Prostate gland (tissue), 2 donors: ENCODE results near the gene FSIP1. TPM values are rescaled to one million over a fixed set of nuclear protein-coding genes. Genes with fewer than 3 reads are reported as not detected.

ENCODE experiments used
- DNase-seq: peaks from one replicate; pipeline ENCODE4 v3.0.0-alpha.2; 2019; ENCODE audit warnings: low spot score
- H3K27ac ChIP-seq, 2 donors: fragments of 200-600 bp; sonication (generic); 2 replicates each; pipeline ENCODE4 v1.5.1; 2017 to 2019
- H3K27me3 ChIP-seq: fragments of 200-600 bp; sonication (generic); replicated peaks from 2 replicates; pipeline ENCODE4 v1.5.1; 2019; ENCODE audit not compliant: insufficient read depth
- H3K36me3 ChIP-seq, 2 donors: fragments of 200-600 bp; sonication (generic); 1 replicate in 1 of 2; 2 replicates in 1 of 2; pipeline versions ENCODE4 v1.5.1 to v1.8.1; 2017 to 2019
- H3K4me1 ChIP-seq: fragments of 200-600 bp; sonication (generic); replicated peaks from 2 replicates; pipeline ENCODE4 v1.5.1; 2019
- H3K4me3 ChIP-seq, 2 donors: fragments of 200-600 bp; sonication (generic); 2 replicates each; pipeline ENCODE4 v1.5.1; 2017 to 2019
- H3K9me3 ChIP-seq: fragments of 200-600 bp; sonication (generic); 2 replicates; pipeline ENCODE4 v1.5.1; 2017
- CTCF ChIP-seq, 4 experiments: fragments of 200-600 bp in 2 of 4; fragments of 450-650 bp in 2 of 4; sonication (generic) in 2 of 4; IDR thresholded peaks; 1 replicate in 3 of 4; 2 replicates in 1 of 4; pipeline ENCODE4 v1.5.1; 2016 to 2019; ENCODE audit warnings: antibody characterized with exemption in 4 of 4, mild to moderate bottlenecking in 2 of 4, moderate library complexity in 2 of 4
- POLR2A ChIP-seq: fragments of 450-650 bp; IDR thresholded peaks from one replicate; pipeline ENCODE4 v1.6.1; 2016; ENCODE audit warnings: antibody characterized with exemption, mild to moderate bottlenecking
- POLR2AphosphoS5 ChIP-seq: sonication (generic); formaldehyde crosslinking; IDR thresholded peaks from one replicate; pipeline ENCODE4 v1.6.1; 2017; ENCODE audit warnings: antibody characterized with exemption
- WGBS: methylation state at CpG from one replicate; pipeline ENCODE4 v1.1.5; 2018; 5-methylcytosine and 5-hydroxymethylcytosine counted together
- intact Hi-C: fragments of 100-400 bp; cut with DNase I; formaldehyde crosslinking; loops from one replicate; pipeline ENCODE4 v1.14.2; 2022
- total RNA-seq, 2 donors: library from RNA; depleted of rRNA; stranded (reverse); fragments of >200 nt; gene quantifications; one replicate each; pipeline ENCODE4 v1.1.0, GENCODE V29; 2016

Gene FSIP1
- total RNA-seq, 2 donors from 2014 or later, result 1.6 to 2.3 TPM

- 70% methylated on average over 6 of the region's 6 CpGs for whole genome bisulfite sequencing
- intact Hi-C loops, result loop anchor here (5.0 kb wide), 1 partner anchor 73 kb away; no protein-coding TSS in a partner anchor
- no peaks in the 10 kb centered on the region for H3K9me3 ChIP-seq
These were observed 16.9 kb upstream of the FSIP1 start for GRCh38 chr15:39799552-39800011.

GRCh38 chr15:39798382-39798781, 15.7 kb upstream of the FSIP1 start:
- H3K9me3 ChIP-seq, result no peaks in the 10 kb centered on the region
- no peak overlapping the region for H3K27ac ChIP-seq
- H3K36me3 ChIP-seq, result no peaks in the 10 kb centered on the region
- DNase-seq, result no peak
- intact Hi-C loops, result no loop called here
- no peak overlapping the region for H3K4me3 ChIP-seq
- no peak for TF ChIP-seq POLR2AphosphoS5
- no peak for TF ChIP-seq CTCF (IDR thresholded peaks at IDR 0.05)
- TF ChIP-seq POLR2A, result no peak
- no peaks in the 10 kb centered on the region for H3K4me1 ChIP-seq
- no peaks in the 10 kb centered on the region for H3K27me3 ChIP-seq
- 95% methylated on average over 6 of the region's 6 CpGs for WGBS

More at GRCh38 chr15:39799552-39800011, 16.9 kb upstream of the FSIP1 start:
- no peak for TF ChIP-seq CTCF (IDR thresholded peaks at IDR 0.05)
- no peak for TF ChIP-seq POLR2AphosphoS5
- TF ChIP-seq POLR2A, result no peak
- DNase-seq, result no peak
- H3K4me1 ChIP-seq, result no peaks in the 10 kb centered on the region
- H3K36me3 ChIP-seq, result no peaks in the 10 kb centered on the region
- no peak overlapping the region for H3K4me3 ChIP-seq
- H3K27me3 ChIP-seq, result no peaks in the 10 kb centered on the region
- no peak overlapping the region for H3K27ac ChIP-seq

- intact Hi-C loops, result no loop called here
- Histone ChIP-seq H3K27ac (no peak overlapping the region), H3K9me3 (no peaks in the 10 kb centered on the region), H3K36me3 (no peaks in the 10 kb centered on the region), H3K4me1 (no peaks in the 10 kb centered on the region), H3K27me3 (no peaks in the 10 kb centered on the region), H3K4me3 (no peak overlapping the region)
- 88% methylated on average over 6 of the region's 6 CpGs for WGBS
- DNase-seq, result no peak
- no peak for TF ChIP-seq POLR2AphosphoS5
- TF ChIP-seq POLR2A, result no peak
- TF ChIP-seq CTCF (IDR thresholded peaks at IDR 0.05), result no peak
These were observed 14.8 kb upstream of the FSIP1 start for GRCh38 chr15:39797407-39797806.

GRCh38 chr15:39796601-39797000, 14.0 kb upstream of the FSIP1 start:
- no peak for TF ChIP-seq CTCF (IDR thresholded peaks at IDR 0.05)
- TF ChIP-seq POLR2A, result no peak
- no peak for TF ChIP-seq POLR2AphosphoS5
- Histone ChIP-seq H3K4me1 (no peaks in the 10 kb centered on the region), H3K27me3 (no peaks in the 10 kb centered on the region), H3K27ac (no peak overlapping the region), H3K36me3 (no peaks in the 10 kb centered on the region), H3K4me3 (no peak overlapping the region), H3K9me3 (no peaks in the 10 kb centered on the region)
- 87% methylated on average over 5 of the region's 5 CpGs for WGBS
- intact Hi-C loops, result no loop called here
- no peak for DNase-seq

- no peaks in the 10 kb centered on the region for H3K36me3 ChIP-seq
- H3K9me3 ChIP-seq, result no peaks in the 10 kb centered on the region
- H3K4me1 ChIP-seq, result no peaks in the 10 kb centered on the region
- WGBS, result 42% methylated on average over 3 of the region's 3 CpGs
- no peak overlapping the region for H3K27ac ChIP-seq
- no peak overlapping the region for H3K4me3 ChIP-seq
- H3K27me3 ChIP-seq, result no peaks in the 10 kb centered on the region
- TF ChIP-seq POLR2A, result no peak
- no peak for TF ChIP-seq CTCF (IDR thresholded peaks at IDR 0.05)
- TF ChIP-seq POLR2AphosphoS5, result no peak
- intact Hi-C loops, result no loop called here
- DNase-seq, result no peak
These were observed 12.8 kb upstream of the FSIP1 start for GRCh38 chr15:39795486-39795885.
